GM12878 (cell line): ENCODE results near the gene GPBAR1. TPM values are rescaled to one million over a fixed set of nuclear protein-coding genes. Genes with fewer than 3 reads are reported as not detected.

ENCODE experiments used
- ATAC-seq: fragments of 200-7000 bp; cut with Tn5 transposase; 3 replicates; pipeline ENCODE4 v1.9.1; 2020; ENCODE audit warnings: mild to moderate bottlenecking, moderate library complexity
- BruUV-seq: library from RNA; stranded (reverse); fragments of 400-500 nt; replicated peaks from 2 replicates; lab custom pipeline; 2021; lab: Mats Ljungman, UMichigan
- CTCF ChIA-PET: fragments of 300-600 bp; sonication (Branson Sonifier 250); formaldehyde crosslinking; extraction: SDS; loops from one replicate; lab custom pipeline; 2021; ENCODE audit warnings: inconsistent platforms; lab: Yijun Ruan, JAX
- POLR2A ChIA-PET: fragments of 350-600 bp; formaldehyde crosslinking; extraction: SDS; loops from one replicate; lab custom pipeline; 2021; ENCODE audit warnings: inconsistent platforms; lab: Charles Lee
- RAD21 ChIA-PET: fragments of 300-600 bp; sonication (Branson Sonifier 250); formaldehyde crosslinking; loops from one replicate; lab custom pipeline; 2023; ENCODE audit warnings: antibody characterized with exemption; ENCODE audit not compliant: unreplicated experiment; lab: Charles Lee
- SMC1A ChIA-PET: fragments of 300-600 bp; sonication (Branson Sonifier 250); formaldehyde crosslinking; loops from one replicate; lab custom pipeline; 2023; ENCODE audit not compliant: unreplicated experiment, uncharacterized antibody; lab: Charles Lee
- DNase-seq: peaks from one replicate; pipeline ENCODE4 v3.0.0-alpha.2; 2011; ENCODE audit warnings: low read depth, low spot score
- FAIRE-seq: peaks from 3 replicates; lab custom pipeline; 2011; peaks lifted over from hg19 to GRCh38; lab: Jason Lieb, UNC
- H2AFZ ChIP-seq: 2 replicates; pipeline ENCODE4 v1.6.0; 2011; ENCODE audit warnings: low read depth, low read length, control low read depth; ENCODE audit not compliant: control insufficient read depth
- H3K27ac ChIP-seq: 2 replicates; pipeline ENCODE4 v1.5.1; 2011; ENCODE audit warnings: control low read depth; ENCODE audit not compliant: control insufficient read depth, insufficient read depth
- H3K27me3 ChIP-seq, 2 experiments: replicated peaks in 1 of 2; 2 replicates each; pipeline versions ENCODE4 v1.6.0 to v1.6.1; 2011; ENCODE audit warnings: low read length in 1 of 2; ENCODE audit not compliant: control insufficient read depth in 2 of 2, insufficient read depth in 2 of 2
- H3K36me3 ChIP-seq, 2 experiments: 2 replicates each; pipeline ENCODE4 v1.5.1; 2011; ENCODE audit warnings: low read length in 1 of 2; ENCODE audit not compliant: control insufficient read depth in 2 of 2, insufficient read depth in 2 of 2
- H3K4me1 ChIP-seq: 2 replicates; pipeline ENCODE4 v1.6.1; 2011; ENCODE audit warnings: mild to moderate bottlenecking, low read length, moderate library complexity, mixed read lengths; ENCODE audit not compliant: control insufficient read depth, insufficient read depth
- H3K4me2 ChIP-seq: 2 replicates; pipeline ENCODE4 v1.6.0; 2011; ENCODE audit warnings: control low read depth; ENCODE audit not compliant: control insufficient read depth, insufficient read depth
- H3K4me3 ChIP-seq: fragments of 200-600 bp; sonication (generic); 2 replicates; pipeline ENCODE4 v1.5.1; 2016
- H3K79me2 ChIP-seq: 2 replicates; pipeline ENCODE4 v1.6.0; 2011; ENCODE audit warnings: low read length; ENCODE audit not compliant: control insufficient read depth, insufficient read depth
- H3K9ac ChIP-seq: 2 replicates; pipeline ENCODE4 v1.8.0; 2011; ENCODE audit warnings: low read length, control low read depth, mixed read lengths; ENCODE audit not compliant: control insufficient read depth, insufficient read depth
- H3K9me3 ChIP-seq: replicated peaks from 3 replicates; pipeline ENCODE4 v1.5.1; 2011; ENCODE audit warnings: mild to moderate bottlenecking, low read length; ENCODE audit not compliant: control insufficient read depth, insufficient read depth
- H4K20me1 ChIP-seq: 2 replicates; pipeline ENCODE4 v1.6.0; 2011; ENCODE audit not compliant: control insufficient read depth, insufficient read depth
- ATF2 ChIP-seq: IDR thresholded peaks from 2 replicates; pipeline ENCODE4 v1.6.1; 2012; ENCODE audit warnings: low read length, inconsistent platforms
- BHLHE40 ChIP-seq, 2 experiments: fragments of 450-650 bp in 1 of 2; IDR thresholded peaks; 2 replicates each; pipeline ENCODE4 v1.6.1; 2011 to 2017; ENCODE audit warnings: low read depth in 2 of 2, borderline replicate concordance in 1 of 2, improper control_type of control experiment in 1 of 2, low read length in 1 of 2, mild to moderate bottlenecking in 1 of 2
- CHD2 ChIP-seq: IDR thresholded peaks from 2 replicates; pipeline ENCODE4 v1.6.1; 2011; ENCODE audit warnings: low read depth, low read length, improper control_type of control experiment, borderline replicate concordance
- IKZF2 ChIP-seq, 2 experiments: fragments of 450-650 bp; IDR thresholded peaks; 2 replicates each; pipeline ENCODE4 v1.6.1; 2017; ENCODE audit warnings: mild to moderate bottlenecking in 2 of 2, moderate library complexity in 2 of 2
- IRF4 ChIP-seq: IDR thresholded peaks from 2 replicates; pipeline ENCODE4 v1.6.1; 2011; ENCODE audit warnings: low read depth, low read length
- MAX ChIP-seq: IDR thresholded peaks from 2 replicates; pipeline ENCODE4 v1.6.1; 2012; ENCODE audit warnings: low read depth, low read length, improper control_type of control experiment
- MEF2B ChIP-seq: fragments of 450-650 bp; IDR thresholded peaks from 2 replicates; pipeline ENCODE4 v1.6.1; 2018; ENCODE audit warnings: mild to moderate bottlenecking, moderate library complexity; ENCODE audit not compliant: partially characterized antibody, poor library complexity, severe bottlenecking
- PML ChIP-seq: IDR thresholded peaks from 2 replicates; pipeline ENCODE4 v1.6.1; 2012; ENCODE audit warnings: low read length, inconsistent platforms
- PRDM15 ChIP-seq: fragments of 450-650 bp; formaldehyde crosslinking; IDR thresholded peaks from 2 replicates; pipeline ENCODE4 v1.4.0; 2020; ENCODE audit warnings: mild to moderate bottlenecking, moderate library complexity
- SMARCA5 ChIP-seq: fragments of 450-650 bp; IDR thresholded peaks from 2 replicates; pipeline ENCODE4 v1.6.1; 2017; ENCODE audit warnings: mild to moderate bottlenecking
- SPI1 ChIP-seq: IDR thresholded peaks from 2 replicates; pipeline ENCODE4 v1.6.1; 2011; ENCODE audit warnings: low read depth, mild to moderate bottlenecking, low read length, moderate library complexity, borderline replicate concordance; ENCODE audit not compliant: insufficient read depth
- WGBS: methylation state at CpG from one replicate; pipeline ENCODE4 v1.1.6; 2016; ENCODE audit warnings: low lambda C conversion rate; ENCODE audit not compliant: insufficient replicate concordance, insufficient coverage; ENCODE audit errors: missing lambda C conversion rate; 5-methylcytosine and 5-hydroxymethylcytosine counted together
- in situ Hi-C: fragments of 300-500 bp; cut with MboI; formaldehyde crosslinking; loops from 9 replicates; pipeline ENCODE4 v1.14.3; 2018; ENCODE audit warnings: mixed read lengths
- intact Hi-C: fragments of 100-400 bp; cut with micrococcal nuclease; formaldehyde crosslinking; loops from one replicate; pipeline ENCODE4 v1.14.2; 2022; ENCODE audit not compliant: unreplicated experiment
- polyA plus RNA-seq, 11 experiments: library from polyadenylated mRNA; depleted of rRNA in 4 of 11; unstranded in 6 of 11; stranded (reverse) in 5 of 11; fragments of >200 nt; fragmentation: Nextera tagmentation in 4 of 11; fragmentation: Illumina TruSeq in 1 of 11; extraction: Ambion mirVana in 4 of 11; extraction: Trizol in 1 of 11; gene quantifications; 1 replicate in 1 of 11; 2 replicates in 10 of 11; pipeline versions ENCODE4 v1.2.1 to v1.2.3, GENCODE V29; 2011 to 2016; ENCODE audit warnings: inconsistent platforms in 2 of 11, missing spikeins in 2 of 11, low read depth in 1 of 11
- total RNA-seq, 4 experiments: library from RNA; depleted of rRNA in 3 of 4; stranded (reverse); fragments of >200 nt in 3 of 4; fragmentation: Illumina TruSeq in 1 of 4; extraction: Trizol in 1 of 4; gene quantifications; 2 replicates each; pipeline versions ENCODE4 v1.2.1 to v1.2.3, GENCODE V29; 2013 to 2021

GPBAR1 gene
- total and polyA plus RNA-seq, 10 of the 15 experiments (the other 5 are each of a cell fraction or from before 2014, with no cell fraction given), result 0.03 to 0.36 (median 0.11) TPM; not detected in 3

GRCh38 chr2:218261423-218262236 lies 815 bp downstream of the GPBAR1 start:
- RAD21 ChIA-PET, result interaction anchor here (1.0 kb wide), 1 partner anchor 9 kb away, joined by 4 read pairs; the partner anchor contains the start of genes AAMP and PNKD
- in situ Hi-C loops (no loop called here), intact Hi-C loops (no loop called here)
- no peaks in the 10 kb centered on the region for H4K20me1 ChIP-seq
- 0 out of 2 replicates have a peak overlapping the region, but pooled peaks have one; percentile 10 for H3K27ac ChIP-seq
- no peak overlapping the region for H3K9ac ChIP-seq
- no peaks in the 10 kb centered on the region for H3K79me2 ChIP-seq
- TF ChIP-seq MEF2B, result peak; percentile 68
- TF ChIP-seq IRF4, result no peak
- TF ChIP-seq ATF2, result no peak
- no peak for TF ChIP-seq CHD2
- TF ChIP-seq MAX, result no peak
- no peak for TF ChIP-seq SMARCA5
- TF ChIP-seq IKZF2 (IDR thresholded peaks at IDR 0.05), result peak in 1 of 2 experiments; percentile 24; a peak in 1 of 4 replicates
- no peak for TF ChIP-seq PML
- TF ChIP-seq BHLHE40 (IDR thresholded peaks at IDR 0.05; ENCODE audit: borderline replicate concordance in 1 of 2, low read depth in 2 of 2, low read length in 1 of 2), result peak in 1 of 2 experiments; percentile 18; a peak in 1 of 4 replicates
- peak; percentile 65; the same call in 1 of the 2 replicates for TF ChIP-seq SPI1
- TF ChIP-seq PRDM15, result no peak
- CTCF ChIA-PET, result interaction anchor here (0.9 to 4.7 kb wide), 3 partner anchors 9 to 74 kb away, joined by 3 to 22 read pairs (median 3); partner anchors contain the start of genes AAMP and PNKD
- no peaks in the 10 kb centered on the region for H3K9me3 ChIP-seq
- peak; percentile 5; the same call in 2 of the 3 replicates for ATAC-seq
- whole genome bisulfite sequencing, result 52% methylated on average over 8 of the region's 8 CpGs
- H3K4me1 ChIP-seq, result peaks cover 34% of the 10 kb centered on the region
- no peak overlapping the region for H2AFZ ChIP-seq
- H3K4me3 ChIP-seq, result no peak overlapping the region
- FAIRE-seq, result no peak
- no TSS peak for BruUV-seq
- no peak overlapping the region; the same call in 1 of the 2 replicates for H3K4me2 ChIP-seq
- no peaks in the 10 kb centered on the region for H3K27me3 ChIP-seq
- DNase-seq, result no peak
- SMC1A ChIA-PET, result interaction anchor here (0.6 kb wide), 1 partner anchor 74 kb away, joined by 3 read pairs; no protein-coding TSS in a partner anchor
- peaks cover 10 to 15% of the 10 kb centered on the region in 2 experiments; a peak in 2 of 4 replicates for H3K36me3 ChIP-seq
- POLR2A ChIA-PET, result interaction anchor here (1.2 kb wide), 1 partner anchor 26 kb away, joined by 3 read pairs; no protein-coding TSS in a partner anchor
